ENCODE results near the gene INPP4B.

DNA sequence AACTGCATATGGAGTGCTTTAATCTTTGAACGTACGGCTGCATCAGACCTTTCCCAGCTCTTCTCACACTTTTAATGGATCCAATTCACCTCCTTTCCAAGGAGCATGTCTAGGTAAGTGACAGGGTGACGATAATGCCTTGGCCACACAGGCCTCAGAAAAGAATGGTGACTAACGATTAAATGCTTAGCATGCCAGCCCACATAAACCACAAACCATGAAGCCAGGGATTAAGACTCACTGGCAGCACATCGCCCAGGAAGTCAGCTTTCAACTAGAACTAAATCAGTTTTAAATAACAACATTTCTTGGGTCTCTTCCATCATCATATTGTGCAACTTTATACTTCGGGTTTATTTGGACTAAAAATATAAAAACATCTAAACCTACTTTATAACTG lies 28.7 kb downstream of the INPP4B start:
- TF ChIP-seq, protein P1, sequence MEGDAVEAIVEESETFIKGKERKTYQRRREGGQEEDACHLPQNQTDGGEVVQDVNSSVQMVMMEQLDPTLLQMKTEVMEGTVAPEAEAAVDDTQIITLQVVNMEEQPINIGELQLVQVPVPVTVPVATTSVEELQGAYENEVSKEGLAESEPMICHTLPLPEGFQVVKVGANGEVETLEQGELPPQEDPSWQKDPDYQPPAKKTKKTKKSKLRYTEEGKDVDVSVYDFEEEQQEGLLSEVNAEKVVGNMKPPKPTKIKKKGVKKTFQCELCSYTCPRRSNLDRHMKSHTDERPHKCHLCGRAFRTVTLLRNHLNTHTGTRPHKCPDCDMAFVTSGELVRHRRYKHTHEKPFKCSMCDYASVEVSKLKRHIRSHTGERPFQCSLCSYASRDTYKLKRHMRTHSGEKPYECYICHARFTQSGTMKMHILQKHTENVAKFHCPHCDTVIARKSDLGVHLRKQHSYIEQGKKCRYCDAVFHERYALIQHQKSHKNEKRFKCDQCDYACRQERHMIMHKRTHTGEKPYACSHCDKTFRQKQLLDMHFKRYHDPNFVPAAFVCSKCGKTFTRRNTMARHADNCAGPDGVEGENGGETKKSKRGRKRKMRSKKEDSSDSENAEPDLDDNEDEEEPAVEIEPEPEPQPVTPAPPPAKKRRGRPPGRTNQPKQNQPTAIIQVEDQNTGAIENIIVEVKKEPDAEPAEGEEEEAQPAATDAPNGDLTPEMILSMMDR (IDR thresholded peaks at IDR 0.05) = no peak
- TF ChIP-seq POLR2A (IDR thresholded peaks at IDR 0.05) = no peak

Measured in uterus (tissue), 2 donors.